ENCODE data around the gene RHOF.
"Not testable (repeated sequence)": the region's sequence is repeated elsewhere in the genome, so short reads cannot be mapped to it uniquely, and the experiment has no call there.

RHOF gene

DNA sequence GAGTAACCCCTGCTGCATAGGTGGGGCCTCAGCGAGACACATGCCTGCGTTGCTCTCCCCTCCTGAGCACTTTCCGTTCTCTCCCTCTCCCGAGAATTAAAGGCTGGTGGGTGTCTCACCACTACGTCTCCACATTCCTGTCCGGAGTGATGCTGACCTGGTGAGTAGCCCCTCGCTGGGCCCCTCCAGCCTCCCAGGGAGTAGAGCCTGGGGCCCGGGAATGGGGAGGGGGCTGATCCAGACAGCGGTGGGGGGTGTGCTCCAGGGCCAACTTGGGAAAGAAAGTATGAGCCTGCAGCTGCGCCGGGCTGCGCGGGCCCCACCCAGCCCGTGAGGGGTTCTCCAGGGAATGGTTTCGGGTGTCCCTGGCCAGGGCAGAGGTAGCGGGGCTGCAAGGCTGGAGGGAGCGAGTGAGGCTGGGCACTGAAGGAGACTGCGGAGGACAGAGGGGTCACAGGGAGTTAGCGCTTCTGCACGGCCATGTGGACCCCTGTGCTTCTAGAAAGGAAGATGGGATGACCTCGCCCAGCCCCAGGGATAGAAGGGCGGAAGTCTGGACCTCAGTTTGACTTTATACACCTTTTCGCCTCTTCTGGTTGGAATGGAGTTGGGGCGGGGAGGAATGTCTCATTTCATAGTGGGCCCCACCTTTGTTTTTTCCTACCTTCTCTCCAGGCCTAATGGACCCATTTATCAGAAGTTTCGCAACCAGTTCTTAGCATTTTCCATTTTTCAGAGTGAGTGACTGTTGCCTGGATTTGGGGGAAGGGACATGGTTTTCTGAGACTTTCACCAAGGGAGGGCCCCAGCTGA, 22.5 kb downstream of the RHOF start:
- no peak for DNase-seq

DNA sequence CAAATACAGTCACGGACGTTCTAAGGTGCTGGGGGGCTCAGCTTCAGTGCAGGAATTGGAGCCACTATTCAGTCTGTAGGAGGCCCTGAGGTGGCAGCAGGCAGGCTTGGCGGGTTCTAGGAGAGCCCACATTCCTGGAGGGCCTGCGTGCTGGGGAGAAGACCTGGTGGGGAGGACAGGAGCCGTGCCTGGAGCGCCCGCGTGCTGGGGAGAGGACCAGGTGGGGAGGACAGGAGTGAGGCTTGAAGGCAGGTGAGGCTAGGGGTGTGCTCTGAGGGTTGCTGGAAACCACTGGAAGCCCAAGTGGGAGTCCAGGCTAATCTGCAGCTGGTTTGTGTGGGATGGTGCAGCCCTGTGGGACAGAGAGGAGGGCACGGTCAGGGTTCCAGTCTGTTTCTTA, 23.1 kb downstream of the RHOF start:
- DNase-seq = no peak

- DNase-seq = no peak
Measured at GRCh38 chr12:121769831-121770301, 23.6 kb downstream of the RHOF start.

GRCh38 chr12:121769297-121769830, 24.1 kb downstream of the RHOF start:
- DNase-seq = no peak

GRCh38 chr12:121767525-121768016, 25.9 kb downstream of the RHOF start:
- DNase-seq = peak; percentile 26

DNA sequence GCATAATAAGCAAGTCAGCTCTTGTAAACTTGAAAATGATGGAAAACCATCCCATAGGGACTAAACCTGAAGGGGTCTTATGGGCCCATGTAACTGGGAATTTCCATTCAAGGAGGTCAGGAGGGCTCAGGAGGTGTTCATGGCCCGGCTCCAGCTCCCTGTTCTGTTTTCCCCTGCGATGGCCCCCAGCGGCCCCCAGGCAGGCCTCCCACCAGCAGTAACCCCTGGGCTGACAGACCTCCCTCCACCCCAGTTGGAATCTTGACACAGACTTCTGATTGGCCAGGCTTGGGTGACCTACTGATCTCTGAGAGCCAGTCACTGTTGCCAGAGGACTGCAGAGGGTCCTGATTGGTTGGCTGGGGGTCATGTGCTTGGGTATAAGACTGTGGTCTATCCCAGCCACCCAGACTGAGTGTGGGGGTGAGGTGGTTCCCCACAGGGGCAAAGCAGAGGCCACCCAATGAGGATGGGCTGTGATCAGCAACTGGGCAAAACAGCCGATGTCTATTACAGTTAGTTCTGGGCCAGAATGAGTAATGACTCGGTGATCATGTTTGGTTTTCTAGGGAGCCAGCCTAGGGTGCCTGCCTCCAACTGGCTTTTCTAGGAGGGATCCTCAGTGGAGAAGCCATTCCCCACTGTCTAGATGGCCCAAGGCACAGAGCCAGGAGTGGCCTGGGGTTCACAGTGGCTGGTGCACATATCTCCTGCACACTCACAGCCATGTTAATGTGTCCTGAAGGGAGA, 27.0 kb downstream of the RHOF start:
- no peak for DNase-seq

DNA sequence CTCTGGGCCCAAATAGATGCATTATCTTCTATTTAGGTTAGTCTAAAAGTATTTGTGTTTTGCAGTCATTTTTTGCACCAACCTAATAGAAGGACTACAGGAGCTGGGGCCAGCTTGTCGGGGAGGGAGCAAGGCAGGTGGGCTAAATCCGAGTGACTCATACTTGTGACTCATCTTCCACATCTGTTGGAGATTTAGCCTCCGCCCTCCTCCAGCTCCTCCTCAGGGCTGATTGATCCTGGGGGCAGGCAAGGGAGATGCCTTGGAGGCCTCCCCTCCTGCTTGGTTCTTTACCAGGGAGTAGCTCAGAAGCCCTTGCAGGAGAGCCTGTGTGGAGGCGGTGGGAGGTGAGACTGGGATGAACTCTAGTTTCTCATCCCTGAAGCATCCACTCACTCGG, 27.9 kb downstream of the RHOF start:
- DNase-seq = no peak

DNA sequence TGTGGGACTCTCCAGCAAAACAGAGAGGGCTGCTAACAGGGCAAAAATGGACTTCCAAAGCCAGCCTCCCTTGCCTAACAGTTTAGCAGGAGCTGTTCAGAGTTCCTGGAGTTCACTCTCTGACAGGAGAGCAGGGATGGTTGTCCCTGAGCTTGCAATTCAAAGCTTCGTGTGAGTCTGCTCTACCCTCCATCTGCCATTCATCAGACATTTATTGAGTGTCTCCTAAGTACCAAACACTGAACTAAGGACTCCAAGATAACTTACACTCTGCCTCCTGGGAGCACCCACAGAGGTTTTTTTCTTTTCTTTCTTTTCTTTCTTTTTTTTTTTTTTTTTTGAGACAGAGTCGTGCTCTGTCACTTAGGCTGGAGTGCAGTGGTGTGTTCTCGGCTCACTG, 28.7 kb downstream of the RHOF start:
- DNase-seq = no peak

- no peak for DNase-seq
Measured at GRCh38 chr12:121762269-121762668, 31.2 kb downstream of the RHOF start.

DNA sequence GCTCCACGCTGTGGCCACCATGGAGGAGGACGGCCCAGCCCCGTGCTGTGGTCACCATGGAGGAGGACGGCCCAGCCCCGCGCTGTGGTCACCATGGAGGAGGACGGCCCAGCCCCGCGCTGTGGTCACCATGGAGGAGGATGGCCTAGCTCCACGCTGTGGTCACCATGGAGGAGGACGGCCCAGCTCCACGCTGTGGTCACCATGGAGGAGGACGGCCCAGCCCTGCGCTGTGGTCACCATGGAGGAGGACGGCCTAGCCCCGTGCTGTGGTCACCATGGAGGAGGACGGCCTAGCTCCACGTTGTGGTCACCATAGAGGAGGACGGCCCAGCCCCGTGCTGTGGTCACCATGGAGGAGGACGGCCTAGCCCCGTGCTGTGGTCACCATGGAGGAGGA, 35.0 kb downstream of the RHOF start:
- not testable (repeated sequence) for DNase-seq

- DNase-seq = no peak
Measured at GRCh38 chr12:121755591-121755990, 37.9 kb downstream of the RHOF start.

DNA sequence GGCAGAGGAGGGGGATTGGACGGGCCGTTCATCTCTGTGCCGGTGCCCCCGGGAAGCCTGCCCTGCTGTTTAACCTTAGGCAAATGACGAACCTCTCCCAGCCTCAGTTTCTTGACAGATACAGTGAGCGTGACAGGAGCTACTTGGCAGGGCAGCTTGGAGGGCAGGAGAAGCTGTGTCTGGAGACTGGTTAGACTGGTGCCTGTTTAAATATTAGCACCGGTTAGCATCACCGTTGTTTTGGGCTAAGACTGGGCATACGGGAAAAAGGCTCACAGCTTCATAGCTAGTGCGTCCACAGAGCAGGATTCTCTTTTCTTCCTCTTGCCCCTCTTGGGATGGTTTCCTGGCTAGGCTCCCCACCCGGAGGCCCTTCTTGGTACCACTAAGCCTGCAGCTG, 38.7 kb downstream of the RHOF start:
- DNase-seq = no peak

DNA sequence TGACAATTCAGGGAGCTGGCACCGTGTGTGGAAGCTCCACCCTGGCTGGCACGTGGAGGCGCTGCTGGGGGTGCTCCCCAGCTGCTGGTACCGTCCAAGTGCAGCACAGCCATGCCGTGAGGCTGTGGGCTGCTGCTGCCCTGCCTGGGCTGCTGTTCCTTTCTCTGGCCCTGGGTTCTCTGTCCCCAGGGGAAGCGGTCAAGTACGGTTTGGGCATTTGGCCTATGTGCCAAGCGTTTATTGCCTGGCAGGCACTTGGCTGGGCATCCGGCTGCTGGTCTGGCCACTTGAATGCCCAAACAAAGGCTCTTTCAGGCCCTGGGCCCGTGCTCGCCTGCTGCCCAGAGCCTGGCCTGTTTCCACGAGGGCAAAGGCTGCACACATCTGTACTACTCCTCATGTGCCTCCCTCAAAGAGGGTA, 39.6 kb downstream of the RHOF start:
- no peak for DNase-seq

GRCh38 chr12:121751749-121752351, 41.6 kb downstream of the RHOF start:
- DNase-seq = no peak

- DNase-seq = no peak
Measured at GRCh38 chr12:121751034-121751433, 42.5 kb downstream of the RHOF start.

- no peak for DNase-seq
Measured at GRCh38 chr12:121750507-121750955, 43.0 kb downstream of the RHOF start.

DNA sequence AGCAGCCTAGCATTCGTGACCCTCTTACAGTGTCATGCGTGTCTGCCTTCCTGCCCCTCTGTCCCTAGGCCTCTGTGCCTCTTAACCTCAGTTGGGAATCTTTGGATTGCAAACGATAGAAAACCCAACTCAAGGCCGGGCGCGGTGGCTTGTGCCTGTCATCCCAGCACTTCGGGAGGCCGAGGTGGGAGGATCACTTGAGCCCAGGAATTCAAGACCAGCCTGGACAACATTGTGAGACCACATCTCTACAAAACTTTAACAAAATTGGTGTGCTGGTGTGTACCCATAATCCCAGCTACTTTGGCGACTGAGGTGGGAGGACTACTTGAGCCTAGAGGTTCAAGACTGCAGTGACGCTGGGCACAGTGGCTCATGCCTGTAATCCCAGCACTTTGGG, 44.2 kb downstream of the RHOF start:
- no peak for DNase-seq

DNA sequence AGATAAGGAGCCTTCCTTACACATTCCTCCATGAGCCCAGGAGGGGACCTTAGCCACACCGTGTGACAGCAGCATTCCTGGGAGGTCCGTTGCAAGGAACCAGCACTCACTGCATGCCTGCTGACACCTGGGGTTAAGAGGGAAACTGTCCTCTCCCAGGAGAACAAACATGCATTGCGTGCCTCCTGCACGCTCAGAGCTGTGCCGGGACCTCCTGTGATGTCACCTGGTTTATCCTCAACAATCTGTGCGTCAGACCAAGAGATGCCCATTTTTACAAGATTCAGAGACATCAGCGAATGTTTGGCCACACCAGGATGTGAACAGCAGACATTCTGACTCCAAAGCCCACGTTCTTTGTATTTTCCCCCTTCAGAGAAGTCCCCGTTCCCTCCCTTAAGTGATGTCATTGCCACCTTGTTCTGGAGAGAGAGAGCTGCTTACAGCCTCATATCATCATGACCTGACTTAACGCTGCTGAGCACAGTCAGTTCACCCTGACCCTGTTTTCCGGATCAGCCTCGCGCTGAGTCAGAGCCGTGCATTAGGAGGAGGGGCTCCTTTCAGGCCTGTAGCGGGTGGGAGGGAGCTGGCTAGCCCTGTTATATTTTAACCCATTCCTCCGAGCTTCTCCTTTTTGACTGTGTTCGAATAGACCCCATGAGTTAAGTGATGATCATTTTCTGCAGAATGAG, 44.8 kb downstream of the RHOF start:
- no peak for DNase-seq

DNA sequence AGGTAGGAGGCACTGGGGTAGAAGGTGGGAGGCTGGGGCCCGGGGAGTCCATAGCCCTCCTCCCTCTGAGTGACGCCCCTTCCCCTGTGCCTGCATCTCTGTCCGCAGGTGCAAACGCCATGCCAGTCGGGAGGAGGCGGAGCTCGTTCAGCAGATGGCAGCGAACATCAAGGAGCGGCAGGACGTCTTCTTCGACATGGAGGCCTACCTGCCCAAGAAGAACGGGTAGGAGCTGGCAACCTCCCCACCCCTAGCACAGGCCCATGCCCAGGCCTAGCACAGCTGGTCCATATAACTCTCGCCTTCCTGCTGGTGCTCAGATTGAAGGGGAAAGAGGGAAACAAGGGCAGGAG, 45.3 kb downstream of the RHOF start:
- DNase-seq = no peak

- not testable (repeated sequence) for DNase-seq
Measured at GRCh38 chr12:121745545-121745944, 47.9 kb downstream of the RHOF start.

GRCh38 chr12:121741743-121742142, 51.7 kb downstream of the RHOF start:
- DNase-seq = no peak

GRCh38 chr12:121740847-121741246, 52.6 kb downstream of the RHOF start:
- DNase-seq = no peak
